Tibial nerve (tissue), 3 donors: ENCODE measurements around the gene PCYT1A.

Source experiments
- POLR2A ChIP-seq, 2 donors: fragments of 450-650 bp; IDR thresholded peaks; one replicate each; pipeline ENCODE4 v1.6.1; 2017; ENCODE audit warnings: antibody characterized with exemption in 2 of 2, mild to moderate bottlenecking in 2 of 2, moderate library complexity in 2 of 2
- TF ChIP-seq, protein P1 (sequence below), 5 experiments: fragments of 200-600 bp in 3 of 5; fragments of 450-650 bp in 2 of 5; sonication (generic) in 3 of 5; IDR thresholded peaks; one replicate each; pipeline ENCODE4 v1.5.1; 2016 to 2019; ENCODE audit warnings: antibody characterized with exemption in 5 of 5, mild to moderate bottlenecking in 3 of 5, moderate library complexity in 2 of 5

DNA sequence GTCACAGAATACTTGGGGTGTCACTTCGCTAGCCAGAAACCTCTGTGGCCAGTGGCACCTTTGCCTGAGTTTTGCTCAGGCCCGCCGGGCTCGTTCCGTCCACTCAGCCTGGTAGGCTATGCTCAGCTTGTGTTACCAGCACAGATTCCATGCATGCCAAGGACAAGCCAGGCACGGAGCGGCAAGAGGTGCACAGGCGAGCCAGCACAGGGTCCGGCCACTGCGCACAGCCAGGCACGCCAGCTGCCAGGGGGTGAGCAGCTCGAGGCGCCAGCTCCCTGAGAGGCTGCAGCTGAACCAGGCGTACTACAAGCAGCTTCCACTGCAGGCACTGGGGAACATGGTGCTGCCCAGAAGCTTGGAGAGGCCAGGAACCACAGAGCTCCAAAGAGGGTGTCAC is 14.7 kb downstream of the PCYT1A start:
- TF ChIP-seq, protein P1, sequence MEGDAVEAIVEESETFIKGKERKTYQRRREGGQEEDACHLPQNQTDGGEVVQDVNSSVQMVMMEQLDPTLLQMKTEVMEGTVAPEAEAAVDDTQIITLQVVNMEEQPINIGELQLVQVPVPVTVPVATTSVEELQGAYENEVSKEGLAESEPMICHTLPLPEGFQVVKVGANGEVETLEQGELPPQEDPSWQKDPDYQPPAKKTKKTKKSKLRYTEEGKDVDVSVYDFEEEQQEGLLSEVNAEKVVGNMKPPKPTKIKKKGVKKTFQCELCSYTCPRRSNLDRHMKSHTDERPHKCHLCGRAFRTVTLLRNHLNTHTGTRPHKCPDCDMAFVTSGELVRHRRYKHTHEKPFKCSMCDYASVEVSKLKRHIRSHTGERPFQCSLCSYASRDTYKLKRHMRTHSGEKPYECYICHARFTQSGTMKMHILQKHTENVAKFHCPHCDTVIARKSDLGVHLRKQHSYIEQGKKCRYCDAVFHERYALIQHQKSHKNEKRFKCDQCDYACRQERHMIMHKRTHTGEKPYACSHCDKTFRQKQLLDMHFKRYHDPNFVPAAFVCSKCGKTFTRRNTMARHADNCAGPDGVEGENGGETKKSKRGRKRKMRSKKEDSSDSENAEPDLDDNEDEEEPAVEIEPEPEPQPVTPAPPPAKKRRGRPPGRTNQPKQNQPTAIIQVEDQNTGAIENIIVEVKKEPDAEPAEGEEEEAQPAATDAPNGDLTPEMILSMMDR (IDR thresholded peaks at IDR 0.05) = no peak
- no peak for TF ChIP-seq POLR2A (IDR thresholded peaks at IDR 0.05)
